HG03097 (cell line): ENCODE data around the gene C16orf95.
"Not testable (repeated sequence)": the region's sequence is repeated elsewhere in the genome, so short reads cannot be mapped to it uniquely, and the experiment has no call there.

Source experiments
- ATAC-seq: cut with Tn5 transposase; IDR thresholded peaks from one replicate; pipeline ENCODE4 v1.9.1; 2021; ENCODE audit not compliant: unreplicated experiment, low FRiP score

C16orf95 gene

GRCh38 chr16:87259431-87259830 is 57.8 kb downstream of the C16orf95 start:
- ATAC-seq = no peak

GRCh38 chr16:87258653-87259052 is 58.5 kb downstream of the C16orf95 start:
- not testable (repeated sequence) for ATAC-seq

- ATAC-seq = no peak
These were observed 61.3 kb downstream of the C16orf95 start for GRCh38 chr16:87255866-87256265.

- ATAC-seq = no peak
These were observed 62.5 kb downstream of the C16orf95 start for GRCh38 chr16:87254734-87255133.

GRCh38 chr16:87254296-87254695 is 62.9 kb downstream of the C16orf95 start:
- ATAC-seq = no peak

GRCh38 chr16:87253536-87253935 is 63.7 kb downstream of the C16orf95 start:
- ATAC-seq = no peak
